Lower leg skin (tissue), 3 donors: ENCODE results near the gene ALPG.

Experiments
- POLR2A ChIP-seq, 2 donors: fragments of 450-650 bp; IDR thresholded peaks; one replicate each; pipeline ENCODE4 v1.6.1; 2016 to 2017; ENCODE audit warnings: antibody characterized with exemption in 2 of 2, mild to moderate bottlenecking in 1 of 2, moderate library complexity in 1 of 2
- TF ChIP-seq, protein P1 (sequence below), 3 donors: fragments of 450-650 bp; IDR thresholded peaks; one replicate each; pipeline ENCODE4 v1.5.1; 2016; ENCODE audit warnings: antibody characterized with exemption in 3 of 3, mild to moderate bottlenecking in 3 of 3, moderate library complexity in 2 of 3

GRCh38 chr2:232385660-232386489 lies 20.8 kb upstream of the ALPG start:
- TF ChIP-seq POLR2A (IDR thresholded peaks at IDR 0.05), result no peak
- TF ChIP-seq, protein P1, sequence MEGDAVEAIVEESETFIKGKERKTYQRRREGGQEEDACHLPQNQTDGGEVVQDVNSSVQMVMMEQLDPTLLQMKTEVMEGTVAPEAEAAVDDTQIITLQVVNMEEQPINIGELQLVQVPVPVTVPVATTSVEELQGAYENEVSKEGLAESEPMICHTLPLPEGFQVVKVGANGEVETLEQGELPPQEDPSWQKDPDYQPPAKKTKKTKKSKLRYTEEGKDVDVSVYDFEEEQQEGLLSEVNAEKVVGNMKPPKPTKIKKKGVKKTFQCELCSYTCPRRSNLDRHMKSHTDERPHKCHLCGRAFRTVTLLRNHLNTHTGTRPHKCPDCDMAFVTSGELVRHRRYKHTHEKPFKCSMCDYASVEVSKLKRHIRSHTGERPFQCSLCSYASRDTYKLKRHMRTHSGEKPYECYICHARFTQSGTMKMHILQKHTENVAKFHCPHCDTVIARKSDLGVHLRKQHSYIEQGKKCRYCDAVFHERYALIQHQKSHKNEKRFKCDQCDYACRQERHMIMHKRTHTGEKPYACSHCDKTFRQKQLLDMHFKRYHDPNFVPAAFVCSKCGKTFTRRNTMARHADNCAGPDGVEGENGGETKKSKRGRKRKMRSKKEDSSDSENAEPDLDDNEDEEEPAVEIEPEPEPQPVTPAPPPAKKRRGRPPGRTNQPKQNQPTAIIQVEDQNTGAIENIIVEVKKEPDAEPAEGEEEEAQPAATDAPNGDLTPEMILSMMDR (IDR thresholded peaks at IDR 0.05), result no peak
